Omental fat pad (tissue), 4 donors: Measurements from ENCODE around the gene LCN1. TPM values are rescaled to one million over a fixed set of nuclear protein-coding genes. Genes with fewer than 3 reads are reported as not detected.

Experiments used
- ATAC-seq: fragments of 150-250 bp; one replicate; pipeline ENCODE4 v1.9.1; 2016; ENCODE audit warnings: mild to moderate bottlenecking, moderate library complexity; ENCODE audit not compliant: low FRiP score
- DNase-seq: peaks from one replicate; pipeline ENCODE4 v3.0.0-alpha.2; 2019; ENCODE audit warnings: low spot score
- total RNA-seq, 4 donors: library from RNA; depleted of rRNA; stranded (reverse); fragments of >200 nt; gene quantifications; one replicate each; pipeline ENCODE4 v1.1.0, GENCODE V29; 2016
- TF ChIP-seq, protein P1 (sequence below), 3 donors: fragments of 450-650 bp; IDR thresholded peaks; one replicate each; pipeline ENCODE4 v1.5.1; 2016 to 2017; ENCODE audit warnings: antibody characterized with exemption in 3 of 3, mild to moderate bottlenecking in 3 of 3, moderate library complexity in 2 of 3

LCN1 gene
- total RNA-seq, 4 donors from 2014 or later: not detected

DNA sequence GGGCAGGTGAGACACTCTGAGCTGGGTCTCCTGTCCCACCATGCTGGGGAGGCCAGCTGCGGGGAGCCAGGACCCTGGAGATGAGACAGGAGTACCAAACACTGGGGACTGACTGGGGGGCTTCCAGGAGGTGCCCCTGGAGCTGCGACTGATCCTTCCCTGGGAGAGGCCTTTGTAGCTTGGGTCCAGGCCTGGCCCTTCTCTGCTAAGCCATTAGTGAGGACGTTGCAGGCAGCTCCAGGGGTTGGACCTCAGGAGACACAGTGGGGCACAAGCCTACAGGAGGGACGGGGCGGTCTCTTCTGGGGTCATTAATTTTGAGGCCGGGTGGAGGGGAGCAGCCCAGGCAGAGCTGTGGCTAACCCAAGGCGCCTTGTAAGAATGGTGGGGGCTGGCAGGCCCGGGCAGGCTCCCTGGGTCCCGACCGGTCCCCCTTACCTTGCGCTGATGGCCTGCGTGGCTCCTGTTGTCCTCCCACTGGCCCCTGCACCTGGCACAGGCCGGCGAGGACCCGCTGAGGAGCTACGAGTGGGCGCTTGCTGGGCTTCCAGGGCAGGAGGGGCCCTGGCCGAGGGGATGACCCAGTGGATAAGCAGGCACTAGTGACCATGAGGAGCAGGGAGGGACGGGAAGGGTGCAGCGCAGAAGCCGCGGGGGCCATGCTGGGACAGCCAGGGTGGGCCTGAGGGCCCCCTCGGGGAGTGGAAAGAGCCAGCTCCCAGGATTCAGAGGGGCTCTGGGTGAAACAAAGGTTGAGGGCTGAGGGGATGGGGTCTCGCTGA is 15.6 kb upstream of the LCN1 start:
- TF ChIP-seq, protein P1, sequence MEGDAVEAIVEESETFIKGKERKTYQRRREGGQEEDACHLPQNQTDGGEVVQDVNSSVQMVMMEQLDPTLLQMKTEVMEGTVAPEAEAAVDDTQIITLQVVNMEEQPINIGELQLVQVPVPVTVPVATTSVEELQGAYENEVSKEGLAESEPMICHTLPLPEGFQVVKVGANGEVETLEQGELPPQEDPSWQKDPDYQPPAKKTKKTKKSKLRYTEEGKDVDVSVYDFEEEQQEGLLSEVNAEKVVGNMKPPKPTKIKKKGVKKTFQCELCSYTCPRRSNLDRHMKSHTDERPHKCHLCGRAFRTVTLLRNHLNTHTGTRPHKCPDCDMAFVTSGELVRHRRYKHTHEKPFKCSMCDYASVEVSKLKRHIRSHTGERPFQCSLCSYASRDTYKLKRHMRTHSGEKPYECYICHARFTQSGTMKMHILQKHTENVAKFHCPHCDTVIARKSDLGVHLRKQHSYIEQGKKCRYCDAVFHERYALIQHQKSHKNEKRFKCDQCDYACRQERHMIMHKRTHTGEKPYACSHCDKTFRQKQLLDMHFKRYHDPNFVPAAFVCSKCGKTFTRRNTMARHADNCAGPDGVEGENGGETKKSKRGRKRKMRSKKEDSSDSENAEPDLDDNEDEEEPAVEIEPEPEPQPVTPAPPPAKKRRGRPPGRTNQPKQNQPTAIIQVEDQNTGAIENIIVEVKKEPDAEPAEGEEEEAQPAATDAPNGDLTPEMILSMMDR (IDR thresholded peaks at IDR 0.05): no peak
- ATAC-seq: no peak
- no peak for DNase-seq

DNA sequence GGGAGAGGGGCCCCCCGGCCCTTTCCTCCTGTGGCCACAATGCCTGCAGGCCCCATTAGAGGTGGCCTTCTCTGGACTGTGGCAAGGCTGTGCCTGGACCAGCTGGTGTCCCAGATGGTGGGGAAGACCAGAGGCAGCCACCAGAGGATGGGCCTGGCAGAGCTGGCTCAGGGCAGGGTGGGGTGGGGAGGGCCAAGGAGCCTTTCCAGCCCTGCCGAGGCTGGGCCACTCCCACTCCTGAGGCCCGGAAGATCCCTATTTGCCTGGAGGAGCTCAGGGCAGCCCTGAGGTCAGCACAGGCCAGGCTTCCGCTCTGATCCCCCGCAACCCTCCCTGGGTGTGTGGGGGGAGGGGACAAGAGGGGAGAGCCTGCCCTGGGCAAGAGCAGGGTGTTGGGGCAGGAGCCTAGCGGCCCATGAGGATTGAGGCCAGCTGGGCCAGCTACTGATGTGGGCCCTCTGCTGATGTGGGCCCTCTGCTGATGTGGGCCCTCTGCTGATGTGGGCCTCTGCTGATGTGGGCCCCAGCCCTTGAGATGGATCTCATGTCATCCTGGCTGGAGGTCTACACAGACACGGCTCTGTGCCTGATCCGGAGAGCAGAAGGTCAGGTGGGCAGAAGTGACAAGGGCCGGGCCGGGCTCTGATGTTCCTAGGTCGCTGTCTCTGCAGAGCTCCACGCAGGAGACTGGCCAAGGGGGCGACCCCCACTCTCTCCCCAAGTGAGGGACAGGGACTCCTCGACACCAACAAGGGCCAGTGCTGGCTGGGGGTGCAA is 14.7 kb upstream of the LCN1 start:
- TF ChIP-seq, protein P1 (IDR thresholded peaks at IDR 0.05): no peak
- DNase-seq: no peak
- no peak for ATAC-seq

DNA sequence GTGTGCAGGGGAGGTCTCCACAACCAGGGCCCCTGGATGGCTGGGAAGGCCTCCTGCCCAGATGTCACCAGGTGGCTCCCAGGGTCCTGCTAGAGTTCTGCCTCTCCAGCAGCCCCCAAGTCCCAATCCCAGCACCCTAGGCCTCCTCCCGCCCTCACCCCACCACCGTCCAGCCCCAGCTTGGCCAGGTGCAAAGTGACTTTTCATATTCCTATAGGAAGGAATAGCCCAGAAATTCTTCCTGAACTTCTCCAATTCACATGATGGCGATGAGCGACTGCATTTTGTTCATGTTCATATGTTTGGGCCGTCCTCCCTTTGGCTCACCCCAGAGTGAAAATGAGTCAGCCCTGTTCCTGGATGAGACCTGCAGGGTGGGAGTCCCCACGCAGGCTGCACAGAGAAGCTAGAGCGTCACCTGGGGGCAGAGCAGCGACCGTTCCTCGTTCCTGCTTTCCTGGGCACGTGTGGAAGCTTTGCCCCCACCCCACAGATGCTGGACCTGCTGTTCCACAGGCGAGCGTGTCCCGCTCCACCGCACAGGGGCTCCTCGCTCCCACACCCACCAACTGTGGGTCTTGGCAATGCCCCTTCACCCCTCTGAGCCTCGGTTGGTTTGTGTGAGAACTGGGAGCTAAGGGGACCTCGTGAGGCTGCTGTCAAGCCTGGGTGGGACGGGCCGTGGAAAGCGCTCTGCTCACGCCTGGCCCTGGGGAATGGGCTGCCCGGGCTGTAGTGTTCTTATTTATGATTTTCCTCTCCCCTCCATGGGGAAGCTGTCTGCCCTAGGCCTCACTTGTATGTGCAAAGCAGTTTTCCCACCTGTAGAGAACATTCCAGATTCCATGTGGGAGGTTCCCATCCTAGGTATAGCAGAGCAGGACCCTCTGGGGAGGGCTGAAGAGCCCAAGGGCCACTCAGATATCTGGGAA is 13.9 kb upstream of the LCN1 start:
- no peak for DNase-seq
- TF ChIP-seq, protein P1 (IDR thresholded peaks at IDR 0.05): no peak
- ATAC-seq: no peak

DNA sequence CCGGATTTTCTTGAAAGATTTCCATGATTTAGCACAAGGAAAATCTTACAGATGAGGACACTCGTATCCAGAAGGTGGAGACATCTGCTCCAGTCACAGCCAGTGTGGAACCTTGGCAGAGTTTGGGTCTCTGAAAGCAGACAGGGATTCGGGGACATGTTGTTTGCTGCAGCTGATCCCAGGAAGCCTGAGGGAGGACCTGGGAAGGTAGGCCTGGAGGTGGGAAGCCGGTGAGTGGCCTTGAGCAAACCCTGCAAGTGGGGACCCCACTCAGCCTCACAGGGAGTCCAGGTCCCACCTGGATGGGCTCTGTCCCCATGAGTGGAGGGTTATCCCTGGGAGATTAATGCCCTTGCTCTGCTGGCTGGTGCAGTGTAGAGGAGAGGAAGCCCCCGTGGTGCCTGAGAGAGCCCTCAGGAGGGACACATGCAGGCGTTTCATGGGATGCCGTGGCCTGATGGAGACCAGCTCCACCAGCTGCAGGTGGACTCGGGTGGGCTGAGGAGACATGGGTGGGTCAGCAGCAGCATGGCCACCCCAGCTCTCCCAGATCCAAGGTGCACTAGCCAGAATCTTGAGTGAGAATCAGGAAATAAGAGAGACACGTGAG is 12.9 kb upstream of the LCN1 start:
- ATAC-seq (no peak), DNase-seq (no peak)
- TF ChIP-seq, protein P1 (IDR thresholded peaks at IDR 0.05): no peak

DNA sequence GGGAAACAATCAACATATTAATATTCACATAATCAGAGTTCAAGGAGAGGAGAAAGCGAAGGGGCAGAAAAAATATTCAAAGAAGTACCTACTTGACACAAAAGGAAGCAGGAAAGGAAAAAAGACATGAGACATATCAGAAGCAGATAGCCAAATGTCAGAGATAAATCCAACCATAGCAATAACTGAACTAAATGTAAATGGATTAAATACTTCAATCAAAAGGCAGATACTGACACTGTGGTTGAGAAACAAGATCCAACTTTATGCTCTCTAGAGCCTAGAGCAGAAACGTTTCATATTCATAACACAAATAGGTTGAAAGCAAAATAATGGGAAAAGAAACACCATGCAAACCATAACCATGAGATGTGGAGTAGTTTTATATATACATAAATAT is 11.8 kb upstream of the LCN1 start:
- TF ChIP-seq, protein P1 (IDR thresholded peaks at IDR 0.05): no peak
- DNase-seq (no peak), ATAC-seq (no peak)

DNA sequence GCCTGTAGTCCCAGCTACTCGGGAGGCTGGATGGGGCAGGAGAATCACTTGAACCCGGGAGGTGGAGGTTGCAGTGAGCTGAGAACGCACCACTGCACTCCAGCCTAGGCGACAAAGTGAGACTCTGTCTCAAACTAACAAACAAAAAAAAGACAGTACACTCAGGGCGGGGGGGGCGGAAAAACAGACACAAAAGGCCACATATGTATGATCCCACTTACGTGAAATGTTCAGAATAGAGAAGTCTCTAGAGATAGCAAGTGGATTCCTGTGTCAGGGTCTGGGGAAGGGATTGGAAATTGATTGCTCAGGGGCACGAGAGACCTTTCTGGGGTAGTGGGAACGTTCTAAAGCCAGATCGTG is 9.0 kb upstream of the LCN1 start:
- ATAC-seq (no peak), DNase-seq (no peak)
- TF ChIP-seq, protein P1 (IDR thresholded peaks at IDR 0.05): no peak
